MCF 10A (cell line): ENCODE data around the gene MAN2A1. TPM values are rescaled to one million over a fixed set of nuclear protein-coding genes. Genes with fewer than 3 reads are reported as not detected.
A peak's percentile ranks its signal among the peaks of the same experiment; 100 is the strongest.

ENCODE experiments used
- BruUV-seq: library from RNA; stranded (reverse); fragments of 400-500 nt; replicated peaks from 2 replicates; lab custom pipeline; 2021; lab: Mats Ljungman, UMichigan
- CTCF ChIA-PET: fragments of 300-600 bp; sonication (Branson Sonifier 250); formaldehyde crosslinking; extraction: SDS; loops from one replicate; lab custom pipeline; 2021; ENCODE audit warnings: antibody characterized with exemption, inconsistent platforms; lab: Yijun Ruan, JAX
- POLR2A ChIA-PET: fragments of 300-600, 350-650 bp; sonication (Branson Sonifier 250); formaldehyde crosslinking; extraction: SDS; loops from one replicate; lab custom pipeline; 2020; ENCODE audit warnings: antibody characterized with exemption, inconsistent platforms; lab: Yijun Ruan, JAX
- DNase-seq: peaks from one replicate; pipeline ENCODE4 v3.0.0-alpha.2; 2018; ENCODE audit not compliant: unreplicated experiment
- H3K27ac Mint-ChIP-seq: one replicate; pipeline ENCODE4 v1.8.0; 2022; ENCODE audit warnings: mild to moderate bottlenecking, low read depth, mixed read lengths; ENCODE audit not compliant: unreplicated experiment
- H3K27me3 Mint-ChIP-seq: one replicate; pipeline ENCODE4 v1.8.0; 2022; ENCODE audit warnings: mixed read lengths; ENCODE audit not compliant: insufficient read depth, unreplicated experiment
- H3K36me3 Mint-ChIP-seq: one replicate; pipeline ENCODE4 v1.8.0; 2022; ENCODE audit warnings: mild to moderate bottlenecking, moderate library complexity, mixed read lengths; ENCODE audit not compliant: insufficient read depth, unreplicated experiment
- H3K4me1 Mint-ChIP-seq: one replicate; pipeline ENCODE4 v1.8.0; 2022; ENCODE audit warnings: mixed read lengths; ENCODE audit not compliant: insufficient read depth, unreplicated experiment
- H3K4me3 Mint-ChIP-seq: one replicate; pipeline ENCODE4 v1.8.0; 2022; ENCODE audit warnings: mild to moderate bottlenecking, moderate library complexity, mixed read lengths; ENCODE audit not compliant: unreplicated experiment
- H3K9me3 Mint-ChIP-seq: one replicate; pipeline ENCODE4 v1.8.0; 2022; ENCODE audit warnings: mixed read lengths; ENCODE audit not compliant: unreplicated experiment
- CTCF ChIP-seq: fragments of 200-600 bp; IDR thresholded peaks from one replicate; pipeline ENCODE4 v1.8.0; 2022; ENCODE audit warnings: antibody characterized with exemption, mild to moderate bottlenecking; ENCODE audit not compliant: unreplicated experiment
- intact Hi-C: fragments of 100-400 bp; cut with micrococcal nuclease; formaldehyde crosslinking; loops from 2 replicates; pipeline ENCODE4 v1.14.1; 2022
- total RNA-seq: library from RNA; stranded (reverse); gene quantifications from 2 replicates; pipeline ENCODE4 v1.2.3, GENCODE V29; 2022

Gene MAN2A1
- total RNA-seq, 1 experiment from 2014 or later: 44.1 TPM

DNA sequence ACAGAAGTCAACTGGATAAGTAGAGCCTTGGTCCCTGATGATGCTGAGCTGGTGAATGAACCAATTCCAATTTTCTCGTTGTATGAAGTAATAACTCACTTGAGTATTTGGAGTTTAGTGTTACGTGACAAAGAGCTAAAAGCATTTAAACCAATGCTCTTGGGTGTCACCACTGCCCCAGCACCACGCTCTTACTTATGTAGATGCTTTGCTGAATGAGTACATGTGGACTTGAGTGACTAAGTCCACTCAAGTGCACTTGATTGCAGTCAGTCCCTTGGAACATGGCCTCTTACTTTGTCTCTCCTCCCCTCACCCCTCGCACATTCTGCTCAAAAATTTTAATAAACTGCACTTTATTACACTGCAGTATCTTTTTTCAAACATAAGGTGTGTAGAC is 184.0 kb downstream of the MAN2A1 start:
- H3K4me1 Mint-ChIP-seq: peaks cover 19% of the 10 kb centered on the region
- BruUV-seq: no TSS peak
- no peak for DNase-seq
- ChIA-PET POLR2A (no interaction called here), CTCF (no interaction called here)
- H3K4me3 Mint-ChIP-seq: no peak overlapping the region
- peaks cover 7% of the 10 kb centered on the region for H3K36me3 Mint-ChIP-seq
- no peak overlapping the region for H3K27ac Mint-ChIP-seq
- H3K9me3 Mint-ChIP-seq: no peaks in the 10 kb centered on the region
- no peak for TF ChIP-seq CTCF
- no peaks in the 10 kb centered on the region for H3K27me3 Mint-ChIP-seq
- intact Hi-C loops: no loop called here

DNA sequence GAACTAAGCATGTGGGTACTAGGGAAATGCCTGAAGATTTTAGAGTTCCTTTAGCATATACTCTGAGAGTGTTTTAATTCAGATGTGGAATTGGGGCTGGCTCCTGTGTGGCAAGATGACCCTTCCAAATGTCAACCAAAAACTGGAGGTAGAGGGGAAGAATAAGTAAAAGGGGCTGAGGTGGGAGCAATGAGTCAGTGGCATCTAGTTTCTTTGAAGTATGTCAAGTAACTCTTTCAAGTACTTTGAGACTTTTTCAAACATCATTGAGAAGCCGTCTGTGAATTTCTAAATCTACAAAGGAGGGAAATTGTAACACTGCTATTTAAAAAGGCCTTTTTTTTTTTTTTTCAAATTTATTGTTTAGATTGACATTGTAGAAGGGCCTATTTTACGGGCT is 184.4 kb downstream of the MAN2A1 start:
- CTCF ChIA-PET: no interaction called here

GRCh38 chr5:109876030-109876725 is 186.5 kb downstream of the MAN2A1 start:
- no peaks in the 10 kb centered on the region for H3K36me3 Mint-ChIP-seq
- H3K27ac Mint-ChIP-seq: no peak overlapping the region
- TF ChIP-seq CTCF: no peak
- CTCF ChIA-PET: no interaction called here
- H3K27me3 Mint-ChIP-seq: no peaks in the 10 kb centered on the region
- POLR2A ChIA-PET: interaction anchor here (0.8 kb wide), 1 partner anchor 11 kb away, joined by 3 read pairs; no protein-coding TSS in a partner anchor
- no peaks in the 10 kb centered on the region for H3K9me3 Mint-ChIP-seq
- intact Hi-C loops: no loop called here
- H3K4me1 Mint-ChIP-seq: peaks cover 19% of the 10 kb centered on the region
- no peak for DNase-seq
- H3K4me3 Mint-ChIP-seq: no peak overlapping the region
- no TSS peak for BruUV-seq

More for the DNA sequence above, 184.4 kb downstream of the MAN2A1 start:
- no peak for TF ChIP-seq CTCF
- BruUV-seq: no TSS peak
- POLR2A ChIA-PET: no interaction called here
- Mint-ChIP-seq H3K27ac (no peak overlapping the region), H3K4me1 (peaks cover 19% of the 10 kb centered on the region), H3K4me3 (no peak overlapping the region), H3K27me3 (no peaks in the 10 kb centered on the region), H3K36me3 (peaks cover 6% of the 10 kb centered on the region), H3K9me3 (no peaks in the 10 kb centered on the region)
- no peak for DNase-seq
- intact Hi-C loops: no loop called here

- no peak for TF ChIP-seq CTCF
- Mint-ChIP-seq H3K4me1 (peaks cover 19% of the 10 kb centered on the region), H3K27ac (peak overlapping the region; percentile 80), H3K9me3 (no peaks in the 10 kb centered on the region), H3K4me3 (peak overlapping the region; percentile 55), H3K27me3 (no peaks in the 10 kb centered on the region), H3K36me3 (no peaks in the 10 kb centered on the region)
- peak; percentile 80 for DNase-seq
- ChIA-PET CTCF (interaction anchor here (0.7 kb wide), 1 partner anchor 752 kb away, joined by 4 read pairs; no protein-coding TSS in a partner anchor), POLR2A (interaction anchor here (0.8 kb wide), 1 partner anchor 12 kb away, joined by 3 read pairs; no protein-coding TSS in a partner anchor)
- intact Hi-C loops: no loop called here
- no TSS peak for BruUV-seq
Measured at GRCh38 chr5:109876941-109877669, 187.4 kb downstream of the MAN2A1 start.
